Mucosa of rectum (tissue), 2 donors: Measurements from ENCODE around the gene TNS3.

Source experiments
- H3K27ac ChIP-seq, 2 donors: one replicate each; pipeline ENCODE4 v1.7.0; 2013; ENCODE audit warnings: inconsistent platforms in 2 of 2, low read depth in 2 of 2, low read length in 2 of 2
- H3K27me3 ChIP-seq, 2 donors: one replicate each; pipeline ENCODE4 v1.7.0; 2013; ENCODE audit warnings: low read length in 2 of 2; ENCODE audit not compliant: control insufficient read depth in 2 of 2, insufficient read depth in 2 of 2
- H3K36me3 ChIP-seq, 2 donors: one replicate each; pipeline ENCODE4 v1.7.0; 2013; ENCODE audit warnings: low read length in 2 of 2; ENCODE audit not compliant: control insufficient read depth in 2 of 2, insufficient read depth in 2 of 2
- H3K4me1 ChIP-seq, 2 donors: one replicate each; pipeline ENCODE4 v1.7.0; 2013; ENCODE audit warnings: low read length in 2 of 2, mild to moderate bottlenecking in 1 of 2; ENCODE audit not compliant: control insufficient read depth in 2 of 2, insufficient read depth in 2 of 2
- H3K4me3 ChIP-seq, 2 donors: one replicate each; pipeline ENCODE4 v1.7.0; 2013; ENCODE audit warnings: low read length in 2 of 2
- H3K9ac ChIP-seq, 2 donors: one replicate each; pipeline ENCODE4 v1.7.0; 2013; ENCODE audit warnings: low read length in 2 of 2, low read depth in 1 of 2, mild to moderate bottlenecking in 1 of 2
- H3K9me3 ChIP-seq, 2 donors: one replicate each; pipeline ENCODE4 v1.7.0; 2013; ENCODE audit warnings: low read length in 2 of 2; ENCODE audit not compliant: control insufficient read depth in 2 of 2
- donor health status: healthy.
- donor health status: Normal muscosa, but diverticular disease.

Gene TNS3

DNA sequence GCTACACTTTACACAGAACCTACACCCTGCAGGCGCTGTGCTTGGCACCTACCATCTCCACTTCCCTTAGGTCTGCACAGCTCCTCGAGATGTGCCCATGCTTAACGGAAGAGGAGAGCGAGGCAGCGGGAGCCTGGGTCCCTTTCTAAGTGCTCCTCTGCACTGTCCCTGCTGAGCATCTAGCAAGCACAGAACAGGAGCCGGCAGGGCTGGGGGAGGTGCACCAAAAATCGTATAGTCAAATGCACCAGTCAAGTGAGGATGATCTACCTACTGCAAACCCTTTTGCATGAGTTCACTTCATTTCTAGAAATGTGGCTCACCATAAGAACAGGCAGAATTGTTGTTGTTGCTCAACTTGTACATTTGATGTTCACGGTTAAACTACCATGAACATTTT, 267.7 kb downstream of the TNS3 start:
- Histone ChIP-seq H3K36me3 (peaks cover 25 to 37% of the 10 kb centered on the region in 2 donors), H3K27ac (peak overlapping the region in 1 of 2 donors; percentile 67), H3K4me1 (peaks cover 3 to 6% of the 10 kb centered on the region in 2 donors), H3K9me3 (no peaks in the 10 kb centered on the region), H3K4me3 (no peak overlapping the region), H3K27me3 (no peaks in the 10 kb centered on the region), H3K9ac (no peak overlapping the region)

DNA sequence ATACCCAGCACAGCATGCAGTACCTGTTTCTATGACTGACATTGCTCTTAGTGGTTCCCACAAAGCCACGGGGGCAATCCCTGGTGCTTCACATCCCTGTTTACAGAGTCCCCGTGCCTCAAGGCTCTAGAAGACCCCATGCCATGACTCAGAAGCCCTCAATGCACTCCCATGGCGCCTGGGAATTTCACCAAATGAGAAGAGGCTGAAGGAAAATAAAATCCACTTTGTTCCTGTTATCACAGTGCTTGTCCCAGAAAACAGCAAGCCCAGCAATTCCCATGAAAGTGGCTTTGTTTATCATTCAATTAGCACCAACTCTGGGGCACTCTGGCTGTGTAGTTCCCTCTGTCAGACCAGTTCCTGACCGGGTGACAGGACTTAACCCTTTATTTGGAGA, 268.3 kb downstream of the TNS3 start:
- no peak overlapping the region for H3K9ac ChIP-seq
- peaks cover 23 to 34% of the 10 kb centered on the region in 2 donors for H3K36me3 ChIP-seq
- no peak overlapping the region for H3K4me3 ChIP-seq
- H3K4me1 ChIP-seq = peaks cover 3 to 6% of the 10 kb centered on the region in 2 donors
- no peaks in the 10 kb centered on the region for H3K27me3 ChIP-seq
- no peaks in the 10 kb centered on the region for H3K9me3 ChIP-seq
- no peak overlapping the region for H3K27ac ChIP-seq

DNA sequence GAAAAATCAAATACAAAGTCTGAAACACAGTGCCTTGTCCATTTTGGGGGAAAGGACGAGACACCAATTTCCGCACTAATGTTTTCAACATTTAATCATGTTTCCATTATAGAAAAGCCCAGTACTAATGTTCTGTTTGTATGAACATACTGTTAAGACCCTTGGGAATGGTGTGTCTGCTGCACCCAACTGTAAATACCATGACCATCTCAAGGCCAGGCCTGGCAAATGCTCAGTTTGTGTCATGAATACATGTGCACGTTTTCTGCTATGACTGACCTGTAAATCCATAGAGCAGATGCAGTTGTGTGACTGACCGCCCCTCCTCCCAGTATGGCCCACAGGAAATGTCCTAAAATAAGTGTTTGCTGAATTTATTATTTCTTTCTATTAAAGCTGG, 270.0 kb downstream of the TNS3 start:
- Histone ChIP-seq H3K27me3 (no peaks in the 10 kb centered on the region), H3K9me3 (no peaks in the 10 kb centered on the region), H3K9ac (no peak overlapping the region), H3K27ac (no peak overlapping the region), H3K4me1 (peaks cover 3 to 6% of the 10 kb centered on the region in 2 donors), H3K36me3 (peaks cover 16 to 21% of the 10 kb centered on the region in 2 donors), H3K4me3 (no peak overlapping the region)

DNA sequence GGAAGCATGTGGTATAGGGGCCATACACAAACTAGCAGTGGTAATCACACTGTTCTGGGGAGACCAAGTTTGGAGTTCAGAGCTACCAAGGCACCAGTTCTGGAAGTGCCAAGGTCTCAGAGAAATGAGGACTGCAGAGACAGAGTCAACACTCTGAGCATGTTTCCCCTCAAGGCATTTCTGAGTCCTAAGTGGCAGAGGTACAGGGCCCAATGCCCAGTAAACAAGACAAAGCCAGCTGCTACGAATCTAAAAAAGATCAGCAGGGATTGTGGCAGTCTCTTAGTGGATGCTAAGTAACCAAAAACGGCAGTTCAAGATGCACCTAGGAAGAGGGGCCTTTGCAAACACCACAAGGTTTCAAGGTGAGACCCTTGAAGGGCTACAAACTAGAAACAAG, 271.9 kb downstream of the TNS3 start:
- Histone ChIP-seq H3K27me3 (no peaks in the 10 kb centered on the region), H3K4me1 (peaks cover 3 to 4% of the 10 kb centered on the region in 2 donors), H3K27ac (no peak overlapping the region), H3K9me3 (no peaks in the 10 kb centered on the region), H3K4me3 (no peak overlapping the region), H3K9ac (no peak overlapping the region), H3K36me3 (peaks cover 20 to 21% of the 10 kb centered on the region in 2 donors)

DNA sequence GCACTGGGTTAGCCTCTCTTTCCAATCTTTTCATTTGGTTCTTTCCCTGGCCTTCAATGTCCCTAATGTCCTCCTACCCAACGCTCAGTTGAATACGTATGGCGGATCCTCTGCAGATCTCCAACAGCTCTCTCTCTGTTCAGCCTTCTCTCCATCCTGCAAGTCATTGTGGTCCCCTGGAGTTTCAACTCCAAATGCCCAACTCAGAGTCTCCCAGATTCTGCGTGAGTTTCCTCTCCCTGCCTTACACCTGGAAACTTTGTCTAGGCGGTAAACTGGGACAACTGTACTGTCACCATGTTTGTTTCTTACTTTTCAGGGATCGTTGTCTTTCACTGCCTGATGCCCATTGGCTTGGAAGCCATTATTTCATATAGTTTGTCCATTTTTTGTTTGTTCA, 273.1 kb downstream of the TNS3 start:
- H3K27ac ChIP-seq = no peak overlapping the region
- peaks cover 21% of the 10 kb centered on the region in 2 donors for H3K36me3 ChIP-seq
- no peak overlapping the region for H3K9ac ChIP-seq

DNA sequence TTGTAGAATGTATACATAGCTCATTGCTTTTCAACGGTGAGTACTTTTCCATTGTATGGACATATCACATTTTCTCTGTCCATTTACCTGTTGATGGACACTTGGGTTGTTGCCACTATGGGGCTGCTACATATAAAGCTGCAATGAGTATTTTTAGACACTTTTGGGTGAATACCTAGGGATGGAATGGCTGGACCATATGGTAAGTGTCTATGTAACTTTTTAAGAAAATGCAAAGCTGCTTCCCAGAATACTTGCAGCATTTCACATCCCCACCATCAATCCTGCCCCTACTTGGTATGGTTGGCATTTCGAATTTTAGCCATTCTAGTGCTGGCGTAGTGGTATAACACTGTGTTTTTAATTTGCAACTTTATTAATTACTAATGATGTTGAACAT, 274.6 kb downstream of the TNS3 start:
- Histone ChIP-seq H3K4me1 (no peaks in the 10 kb centered on the region), H3K9ac (no peak overlapping the region), H3K27me3 (no peaks in the 10 kb centered on the region), H3K4me3 (no peak overlapping the region), H3K27ac (no peak overlapping the region), H3K9me3 (no peaks in the 10 kb centered on the region), H3K36me3 (peaks cover 29% of the 10 kb centered on the region in 2 donors)

More for the DNA sequence above, 273.1 kb downstream of the TNS3 start:
- H3K27me3 ChIP-seq = no peaks in the 10 kb centered on the region
- H3K4me1 ChIP-seq = no peaks in the 10 kb centered on the region
- no peaks in the 10 kb centered on the region for H3K9me3 ChIP-seq
- no peak overlapping the region for H3K4me3 ChIP-seq

DNA sequence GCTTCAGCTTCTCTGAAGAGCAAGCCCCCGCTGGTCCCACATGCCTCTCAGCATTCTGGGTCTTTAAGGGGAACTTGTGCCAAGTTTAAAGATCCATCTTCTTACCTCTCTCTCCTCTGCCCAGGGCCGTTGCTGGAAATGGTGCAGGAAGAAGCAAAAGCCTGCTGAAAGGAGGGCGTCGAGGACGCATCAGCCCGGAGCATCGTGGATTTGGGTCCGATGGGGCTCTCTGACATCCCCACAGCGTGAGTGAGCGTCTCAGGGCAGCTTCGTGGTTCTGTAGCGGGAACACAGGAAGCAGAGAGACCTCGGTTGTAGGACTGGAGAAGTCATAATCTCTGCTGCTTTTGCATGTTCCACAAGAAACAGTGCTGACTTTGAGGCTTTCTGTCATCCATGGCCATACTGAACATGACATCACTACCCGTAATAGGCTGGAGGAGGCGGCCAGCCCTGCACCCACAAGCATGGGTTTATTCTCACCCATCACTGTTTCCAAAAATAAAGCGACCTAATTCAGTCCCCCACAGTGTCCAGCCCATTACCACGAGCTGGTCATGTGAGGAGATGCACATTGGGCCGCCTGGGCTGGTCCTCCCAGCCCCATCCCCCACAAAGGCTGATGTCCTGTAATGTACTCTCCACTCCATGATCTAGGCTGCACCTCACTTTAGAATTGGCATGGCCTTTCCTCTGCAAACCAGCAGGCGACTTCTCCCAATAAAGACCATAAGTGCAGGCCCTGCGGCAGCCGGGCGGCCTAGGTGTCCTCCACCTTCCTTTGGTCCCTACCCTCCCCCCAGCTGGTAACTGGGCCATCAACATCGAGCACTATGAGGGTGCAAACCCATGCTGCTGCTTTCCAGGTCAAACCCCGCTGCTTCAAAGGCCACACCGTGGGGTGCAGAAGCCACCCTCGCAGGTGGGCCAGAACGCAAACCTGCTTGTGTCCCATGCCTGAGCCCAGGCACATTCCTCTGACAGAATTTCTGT, 276.9 kb downstream of the TNS3 start:
- Histone ChIP-seq H3K27ac (no peak overlapping the region), H3K4me1 (no peaks in the 10 kb centered on the region)

DNA sequence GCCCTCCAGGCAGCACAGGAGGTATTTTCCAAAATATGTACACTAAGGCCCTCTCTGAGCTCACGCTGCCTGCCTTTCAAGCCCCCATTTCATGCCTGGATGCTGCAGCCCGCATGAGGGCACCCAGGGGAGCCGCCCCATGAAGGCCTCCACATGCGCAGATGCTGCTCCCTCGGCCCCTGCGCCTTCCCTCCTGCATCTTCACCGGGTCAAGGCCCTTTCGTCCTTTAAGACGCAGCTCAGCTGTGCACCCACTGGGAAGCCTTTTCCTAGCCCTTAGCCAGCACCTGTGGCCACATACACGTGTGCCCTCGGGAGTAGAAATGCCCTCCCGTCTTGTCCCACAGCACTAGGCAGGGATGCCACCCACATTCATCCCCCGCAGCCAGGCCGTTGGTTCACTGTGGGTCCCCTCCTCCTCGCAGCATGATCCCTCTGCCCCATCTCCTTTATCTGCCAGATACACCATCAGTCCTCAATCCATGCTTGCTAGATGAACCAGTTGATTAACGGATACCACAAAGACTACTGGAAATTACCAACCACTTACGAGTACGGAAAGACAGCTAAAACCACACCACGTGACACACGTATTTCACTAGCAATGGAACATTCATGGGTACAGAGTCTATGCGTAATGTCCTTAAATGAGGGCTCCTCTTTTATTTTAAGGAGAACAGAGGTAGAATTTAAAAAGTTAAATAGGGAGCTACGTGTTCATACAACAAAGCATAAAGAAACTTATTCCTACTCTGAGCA, 278.0 kb downstream of the TNS3 start:
- no peak overlapping the region for H3K9ac ChIP-seq
- no peak overlapping the region for H3K27ac ChIP-seq
- peaks cover 42 to 52% of the 10 kb centered on the region in 2 donors for H3K36me3 ChIP-seq
- H3K27me3 ChIP-seq = no peaks in the 10 kb centered on the region
- H3K9me3 ChIP-seq = no peaks in the 10 kb centered on the region
- no peak overlapping the region for H3K4me3 ChIP-seq
- H3K4me1 ChIP-seq = no peaks in the 10 kb centered on the region

More for the DNA sequence above, 276.9 kb downstream of the TNS3 start:
- H3K9ac ChIP-seq = no peak overlapping the region
- H3K36me3 ChIP-seq = peaks cover 42 to 48% of the 10 kb centered on the region in 2 donors
- H3K27me3 ChIP-seq = no peaks in the 10 kb centered on the region
- no peaks in the 10 kb centered on the region for H3K9me3 ChIP-seq
- H3K4me3 ChIP-seq = no peak overlapping the region

DNA sequence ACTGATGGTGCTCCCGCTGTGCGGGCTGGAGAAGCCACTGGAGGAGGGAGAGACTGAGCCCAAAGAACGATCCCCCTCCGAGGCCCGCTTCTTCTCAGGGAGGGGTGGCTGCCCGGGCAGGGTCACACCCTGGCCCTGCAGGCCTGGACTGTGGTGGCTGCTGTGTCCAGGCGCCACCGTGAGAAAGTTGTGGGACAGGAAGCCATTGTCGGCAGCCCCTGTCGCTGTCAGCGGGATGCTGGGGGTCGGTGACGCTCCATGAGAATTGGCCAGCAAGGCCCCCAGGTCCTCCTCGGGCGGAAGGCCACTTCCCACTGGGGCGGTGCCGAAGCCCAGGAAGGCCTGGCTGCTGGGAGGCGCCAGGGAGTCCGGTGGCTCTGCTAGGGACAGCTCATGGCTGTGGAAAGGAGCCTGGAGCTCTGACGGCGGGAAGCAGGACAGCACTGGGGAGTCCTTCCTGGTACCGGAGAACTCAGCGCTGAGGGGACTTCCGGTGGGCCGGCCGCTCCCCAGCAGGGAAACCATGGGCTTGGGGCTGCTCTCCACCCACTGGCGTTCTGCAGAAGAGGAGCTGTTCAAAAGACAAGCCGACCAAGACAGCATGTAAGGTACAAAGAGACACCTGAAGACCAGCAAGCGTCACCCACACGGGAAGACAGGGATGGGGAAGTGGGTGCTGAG, 278.8 kb downstream of the TNS3 start:
- H3K27ac ChIP-seq = no peak overlapping the region
- H3K4me3 ChIP-seq = no peak overlapping the region
- H3K4me1 ChIP-seq = no peaks in the 10 kb centered on the region
- no peaks in the 10 kb centered on the region for H3K27me3 ChIP-seq
- no peaks in the 10 kb centered on the region for H3K9me3 ChIP-seq
- H3K36me3 ChIP-seq = peaks cover 43 to 52% of the 10 kb centered on the region in 2 donors
- H3K9ac ChIP-seq = no peak overlapping the region
